HG03039 (cell line): ENCODE measurements around the gene RITA1.

Experiments
- ATAC-seq: cut with Tn5 transposase; IDR thresholded peaks from one replicate; pipeline ENCODE4 v1.9.1; 2021; ENCODE audit warnings: mild to moderate bottlenecking, moderate library complexity; ENCODE audit not compliant: unreplicated experiment

The RITA1 gene

GRCh38 chr12:113152835-113153814, 32.4 kb upstream of the RITA1 start:
- no peak for ATAC-seq

- ATAC-seq, result no peak
Observed at GRCh38 chr12:113154351-113154973, 31.1 kb upstream of the RITA1 start.

- ATAC-seq, result no peak
Observed at GRCh38 chr12:113155060-113155459, 30.5 kb upstream of the RITA1 start.

- ATAC-seq, result no peak
Observed at GRCh38 chr12:113155646-113156045, 29.9 kb upstream of the RITA1 start.

- ATAC-seq, result no peak
Observed at GRCh38 chr12:113157218-113157859, 28.2 kb upstream of the RITA1 start.

- no peak for ATAC-seq
Observed at GRCh38 chr12:113158439-113159203, 26.9 kb upstream of the RITA1 start.

- no peak for ATAC-seq
Observed at GRCh38 chr12:113159937-113160336, 25.6 kb upstream of the RITA1 start.

GRCh38 chr12:113161415-113162016, 24.0 kb upstream of the RITA1 start:
- no peak for ATAC-seq

- no peak for ATAC-seq
Observed at GRCh38 chr12:113162102-113163029, 23.2 kb upstream of the RITA1 start.

- no peak for ATAC-seq
Observed at GRCh38 chr12:113163030-113163360, 22.5 kb upstream of the RITA1 start.

- no peak for ATAC-seq
Observed at GRCh38 chr12:113164014-113164413, 21.5 kb upstream of the RITA1 start.

GRCh38 chr12:113165521-113166450, 19.7 kb upstream of the RITA1 start:
- no peak for ATAC-seq

- no peak for ATAC-seq
Observed at GRCh38 chr12:113167868-113168267, 17.7 kb upstream of the RITA1 start.

- ATAC-seq, result no peak
Observed at GRCh38 chr12:113169697-113170096, 15.8 kb upstream of the RITA1 start.

- no peak for ATAC-seq
Observed at GRCh38 chr12:113170457-113170856, 15.1 kb upstream of the RITA1 start.

- ATAC-seq, result no peak
Observed at GRCh38 chr12:113170926-113171325, 14.6 kb upstream of the RITA1 start.

- no peak for ATAC-seq
Observed at GRCh38 chr12:113171543-113171942, 14.0 kb upstream of the RITA1 start.

- ATAC-seq, result no peak
Observed at GRCh38 chr12:113172185-113172584, 13.3 kb upstream of the RITA1 start.
